ENCODE measurements around the gene ITGA5. TPM values are rescaled to one million over a fixed set of nuclear protein-coding genes. Genes with fewer than 3 reads are reported as not detected.

ITGA5 gene
- total RNA-seq, 1 donor from 2014 or later = 109 TPM

DNA sequence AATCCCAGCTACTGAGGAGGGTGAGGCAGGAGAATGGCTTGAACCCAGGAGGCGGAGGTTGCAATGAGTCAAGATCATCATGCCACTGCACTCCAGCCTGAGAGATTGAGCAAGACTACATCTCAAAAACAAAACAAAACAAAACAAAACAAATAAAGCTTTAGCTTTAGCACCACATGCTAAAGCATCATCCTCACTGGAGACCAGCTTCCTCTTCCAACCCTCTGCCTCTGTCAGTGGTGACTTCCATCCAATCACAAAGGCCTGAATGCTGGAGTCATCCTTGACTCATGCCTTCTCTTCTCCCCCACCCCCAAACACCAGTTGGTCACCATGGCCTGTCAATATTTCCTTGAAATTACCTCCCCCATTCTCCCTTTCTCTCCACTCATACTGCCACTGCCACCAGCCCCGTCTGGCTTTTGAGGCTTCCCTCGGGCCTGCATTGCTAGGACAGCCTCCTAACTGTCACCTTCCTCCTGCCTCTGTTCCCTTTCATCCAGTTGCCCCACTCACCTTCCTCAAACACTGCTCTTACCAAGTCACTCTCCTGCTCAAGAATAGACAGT is 35.9 kb downstream of the ITGA5 start:
- Histone ChIP-seq H3K36me3 (ENCODE audit: control insufficient read depth, insufficient read depth, low read length) (no peaks in the 10 kb centered on the region), H3K27me3 (ENCODE audit: control insufficient read depth, insufficient read depth, low read length) (no peaks in the 10 kb centered on the region), H3K4me3 (ENCODE audit: low read depth, low read length) (no peak overlapping the region)
- peak; percentile 56 for DNase-seq (ENCODE audit: low read depth)
- TF ChIP-seq, protein P1, sequence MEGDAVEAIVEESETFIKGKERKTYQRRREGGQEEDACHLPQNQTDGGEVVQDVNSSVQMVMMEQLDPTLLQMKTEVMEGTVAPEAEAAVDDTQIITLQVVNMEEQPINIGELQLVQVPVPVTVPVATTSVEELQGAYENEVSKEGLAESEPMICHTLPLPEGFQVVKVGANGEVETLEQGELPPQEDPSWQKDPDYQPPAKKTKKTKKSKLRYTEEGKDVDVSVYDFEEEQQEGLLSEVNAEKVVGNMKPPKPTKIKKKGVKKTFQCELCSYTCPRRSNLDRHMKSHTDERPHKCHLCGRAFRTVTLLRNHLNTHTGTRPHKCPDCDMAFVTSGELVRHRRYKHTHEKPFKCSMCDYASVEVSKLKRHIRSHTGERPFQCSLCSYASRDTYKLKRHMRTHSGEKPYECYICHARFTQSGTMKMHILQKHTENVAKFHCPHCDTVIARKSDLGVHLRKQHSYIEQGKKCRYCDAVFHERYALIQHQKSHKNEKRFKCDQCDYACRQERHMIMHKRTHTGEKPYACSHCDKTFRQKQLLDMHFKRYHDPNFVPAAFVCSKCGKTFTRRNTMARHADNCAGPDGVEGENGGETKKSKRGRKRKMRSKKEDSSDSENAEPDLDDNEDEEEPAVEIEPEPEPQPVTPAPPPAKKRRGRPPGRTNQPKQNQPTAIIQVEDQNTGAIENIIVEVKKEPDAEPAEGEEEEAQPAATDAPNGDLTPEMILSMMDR (IDR thresholded peaks at IDR 0.05; ENCODE audit: insufficient read depth, low read length, poor library complexity, severe bottlenecking) = no peak

DNA sequence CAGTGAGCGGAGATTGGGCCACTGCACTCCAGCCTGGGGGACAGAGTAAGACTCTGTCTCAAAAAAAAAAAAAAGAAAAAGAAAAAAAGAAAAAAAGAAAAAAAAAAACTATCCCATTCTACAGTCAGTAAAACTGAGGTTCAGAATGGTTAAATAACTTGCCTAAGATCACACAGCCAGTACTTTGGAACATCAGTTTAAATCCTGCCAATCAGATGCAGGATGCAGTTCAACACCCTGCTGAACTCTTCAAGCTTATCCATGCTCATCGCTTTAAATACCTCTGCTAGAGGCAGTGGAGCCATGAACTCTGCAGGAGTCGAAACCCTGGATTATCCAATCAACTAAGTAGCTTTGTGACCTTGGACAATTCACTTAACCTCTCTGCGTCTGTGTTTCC is 37.9 kb downstream of the ITGA5 start:
- H3K36me3 ChIP-seq (ENCODE audit: control insufficient read depth, insufficient read depth, low read length) = no peaks in the 10 kb centered on the region
- H3K4me3 ChIP-seq (ENCODE audit: low read depth, low read length) = no peak overlapping the region
- no peaks in the 10 kb centered on the region for H3K27me3 ChIP-seq (ENCODE audit: control insufficient read depth, insufficient read depth, low read length)
- TF ChIP-seq, protein P1 (IDR thresholded peaks at IDR 0.05; ENCODE audit: insufficient read depth, low read length, poor library complexity, severe bottlenecking) = no peak
- no peak for DNase-seq (ENCODE audit: low read depth)

DNA sequence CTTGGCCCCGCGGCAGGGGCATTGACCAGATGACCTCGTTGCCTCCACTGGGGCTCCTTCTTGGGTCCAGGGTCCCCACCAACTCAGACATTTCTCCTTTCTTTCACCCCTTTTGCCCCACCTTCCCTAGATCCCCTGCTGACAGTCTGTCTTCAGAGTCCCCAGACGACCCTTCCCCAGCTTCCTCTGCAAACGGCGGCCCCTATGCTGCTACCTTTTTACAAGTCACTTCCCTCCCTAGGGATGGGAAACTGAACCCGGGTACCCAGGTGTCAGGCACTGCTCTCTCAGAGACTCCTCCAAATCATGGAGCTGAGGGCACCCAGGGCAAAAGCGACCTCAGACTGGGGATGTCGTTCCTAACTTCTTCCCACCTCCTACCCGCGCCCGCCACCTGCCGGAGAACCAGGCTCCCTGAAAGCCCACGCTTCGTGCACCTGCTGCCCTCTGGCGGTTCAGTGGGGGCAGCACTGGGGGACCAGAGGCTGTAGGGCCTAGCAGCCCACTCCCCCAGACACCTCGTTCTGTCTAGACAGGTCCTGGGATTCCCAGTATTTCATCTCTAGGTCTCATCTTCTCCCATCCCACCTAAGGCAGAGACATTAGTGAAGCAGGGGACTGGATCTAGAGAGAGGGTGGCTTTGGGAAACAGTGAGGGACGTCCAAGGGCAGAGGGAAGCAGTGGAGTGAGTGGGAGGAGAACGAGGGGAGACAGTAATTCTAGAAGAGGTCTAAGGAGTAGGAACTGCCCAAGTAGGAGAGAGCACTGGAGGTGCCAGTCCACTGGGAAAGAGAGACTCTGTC is 39.5 kb downstream of the ITGA5 start:
- peak; percentile 43 for DNase-seq (ENCODE audit: low read depth)
- H3K36me3 ChIP-seq (ENCODE audit: control insufficient read depth, insufficient read depth, low read length) = no peaks in the 10 kb centered on the region
- no peaks in the 10 kb centered on the region for H3K27me3 ChIP-seq (ENCODE audit: control insufficient read depth, insufficient read depth, low read length)
- TF ChIP-seq, protein P1 (IDR thresholded peaks at IDR 0.05; ENCODE audit: insufficient read depth, low read length, poor library complexity, severe bottlenecking) = peak; percentile 100
- peak overlapping the region; percentile 50 for H3K4me3 ChIP-seq (ENCODE audit: low read depth, low read length)

DNA sequence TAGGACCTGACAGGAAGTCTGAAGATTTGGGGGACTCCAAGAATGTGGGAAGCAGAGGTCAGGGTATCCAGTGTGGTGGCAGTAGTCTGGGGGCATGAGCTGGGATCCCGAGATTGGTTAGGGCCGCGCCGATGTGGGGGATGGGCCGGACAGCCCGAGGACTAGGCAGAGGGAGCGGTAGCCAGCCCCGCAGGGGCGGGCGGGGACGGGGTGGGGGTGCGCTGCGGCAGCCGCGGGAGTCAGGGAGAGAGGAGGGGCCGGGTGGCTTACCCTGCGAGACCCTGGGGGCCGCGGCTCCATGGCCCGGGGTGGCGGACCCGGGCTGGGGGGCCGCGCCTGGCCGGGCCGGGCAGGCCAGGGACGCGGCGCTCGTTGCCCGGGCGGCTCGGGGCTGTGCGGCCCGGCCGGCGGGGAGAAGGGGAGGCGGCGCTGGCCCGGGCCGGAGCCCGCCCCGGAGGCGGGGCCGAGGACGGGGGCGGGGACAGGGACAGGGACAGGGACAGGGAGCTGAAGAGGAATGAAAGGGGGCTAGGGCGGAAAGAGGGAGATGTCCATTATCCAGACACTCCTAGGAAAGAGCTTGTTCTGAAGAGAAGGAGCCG is 40.2 kb downstream of the ITGA5 start:
- TF ChIP-seq, protein P1 (IDR thresholded peaks at IDR 0.05; ENCODE audit: insufficient read depth, low read length, poor library complexity, severe bottlenecking) = no peak
- no peak for DNase-seq (ENCODE audit: low read depth)
- H3K4me3 ChIP-seq (ENCODE audit: low read depth, low read length) = peak overlapping the region; percentile 50
- no peaks in the 10 kb centered on the region for H3K27me3 ChIP-seq (ENCODE audit: control insufficient read depth, insufficient read depth, low read length)
- H3K36me3 ChIP-seq (ENCODE audit: control insufficient read depth, insufficient read depth, low read length) = no peaks in the 10 kb centered on the region

DNA sequence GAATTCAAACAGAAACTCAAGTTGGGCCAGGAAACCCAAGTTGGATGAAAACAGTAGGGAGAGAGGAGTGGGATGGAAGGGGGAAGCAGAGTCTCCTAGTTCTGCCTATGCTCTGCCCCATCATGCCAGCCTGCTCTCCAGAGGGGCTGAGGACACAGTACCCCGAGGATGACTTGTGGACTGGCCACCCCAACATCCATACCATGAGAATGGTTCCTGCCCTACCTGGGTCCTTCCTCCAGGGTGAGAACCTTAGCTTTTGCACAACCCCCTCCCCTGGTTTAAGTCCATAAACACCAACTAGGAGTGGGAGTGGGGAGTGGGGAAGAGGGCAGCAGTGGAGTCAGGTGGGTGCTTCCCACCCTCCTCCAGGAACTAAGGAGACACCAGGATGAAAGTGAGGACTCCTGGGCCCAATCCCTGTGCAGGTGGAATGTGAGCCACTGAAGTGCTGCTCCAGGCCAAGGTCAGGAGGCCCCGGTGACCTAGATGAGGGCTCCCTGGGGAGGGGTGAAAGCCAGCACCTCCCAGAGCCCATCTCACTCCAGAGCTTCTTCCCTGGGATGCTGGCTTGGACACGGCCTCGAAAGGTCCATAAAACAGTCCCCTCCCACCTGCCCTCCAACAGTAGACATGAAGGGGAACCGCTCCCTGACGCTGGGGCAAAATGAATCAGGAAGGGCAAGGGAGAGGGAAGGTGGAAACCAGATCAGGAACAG is 41.1 kb downstream of the ITGA5 start:
- no peak overlapping the region for H3K4me3 ChIP-seq (ENCODE audit: low read depth, low read length)
- H3K27me3 ChIP-seq (ENCODE audit: control insufficient read depth, insufficient read depth, low read length) = no peaks in the 10 kb centered on the region
- no peak for DNase-seq (ENCODE audit: low read depth)
- no peaks in the 10 kb centered on the region for H3K36me3 ChIP-seq (ENCODE audit: control insufficient read depth, insufficient read depth, low read length)
- TF ChIP-seq, protein P1 (IDR thresholded peaks at IDR 0.05; ENCODE audit: insufficient read depth, low read length, poor library complexity, severe bottlenecking) = no peak
